K562 (cell line): ENCODE results near the gene RGS17. TPM values are rescaled to one million over a fixed set of nuclear protein-coding genes. Genes with fewer than 3 reads are reported as not detected.

Source experiments
- ATF6 ChIP-seq: sonication (generic); formaldehyde crosslinking; IDR thresholded peaks from 2 replicates; pipeline ENCODE4 v1.4.0; 2020; ENCODE audit warnings: mild to moderate bottlenecking, missing genetic modification reagents
- BRCA1 ChIP-seq, 2 experiments: fragments of 450-650 bp in 1 of 2; sonication (generic) in 1 of 2; formaldehyde crosslinking in 1 of 2; IDR thresholded peaks; 2 replicates each; pipeline versions ENCODE4 v1.5.0 to v1.6.1; 2017 to 2020; ENCODE audit warnings: mild to moderate bottlenecking in 1 of 2, missing genetic modification reagents in 1 of 2
- CGGBP1 ChIP-seq: fragments of 250-450 bp; sonication (Bioruptor Pico); IDR thresholded peaks from 2 replicates; pipeline ENCODE4 v1.9.0; 2021; ENCODE audit warnings: mild to moderate bottlenecking
- CXXC5 ChIP-seq: fragments of 250-450 bp; sonication (Bioruptor Pico); IDR thresholded peaks from 2 replicates; pipeline ENCODE4 v1.8.0; 2022; ENCODE audit warnings: inconsistent platforms, mild to moderate bottlenecking, moderate library complexity
- KAT8 ChIP-seq: fragments of 450-650 bp; IDR thresholded peaks from 2 replicates; pipeline ENCODE4 v1.6.1; 2016; ENCODE audit warnings: low read depth, mild to moderate bottlenecking
- MAX ChIP-seq: sonication (generic); formaldehyde crosslinking; IDR thresholded peaks from 2 replicates; pipeline ENCODE4 v1.9.0; 2022; ENCODE audit warnings: mild to moderate bottlenecking, missing genetic modification reagents
- NCOR1 ChIP-seq: fragments of 450-650 bp; IDR thresholded peaks from 2 replicates; pipeline ENCODE4 v1.6.1; 2016; ENCODE audit warnings: mild to moderate bottlenecking, moderate library complexity
- PCBP1 ChIP-seq: fragments of 200-400 bp; formaldehyde crosslinking; IDR thresholded peaks from 2 replicates; pipeline ENCODE4 v1.6.1; 2018; ENCODE audit warnings: mild to moderate bottlenecking, low read depth, low read length; ENCODE audit not compliant: poor library complexity, severe bottlenecking
- POLR3G ChIP-seq: IDR thresholded peaks from 2 replicates; pipeline ENCODE4 v1.6.1; 2011; ENCODE audit not compliant: insufficient read length, insufficient replicate concordance; ENCODE audit errors: extremely low read depth
- TBP ChIP-seq: optimal IDR thresholded peaks from 2 replicates; pipeline ENCODE3; 2011; ENCODE audit warnings: low read depth, low read length, improper control_type of control experiment
- TCFL5 ChIP-seq: fragments of 250-450 bp; sonication (Bioruptor Pico); conservative IDR thresholded peaks from 2 replicates; pipeline ENCODE4 v1.6.1; 2021; ENCODE audit warnings: mild to moderate bottlenecking, moderate library complexity, matching md5 sums
- TRIM28 ChIP-seq: fragments of 450-650 bp; IDR thresholded peaks from 2 replicates; pipeline ENCODE4 v1.6.1; 2017
- TSC22D4 ChIP-seq: fragments of 450-650 bp; IDR thresholded peaks from 2 replicates; pipeline ENCODE4 v1.6.1; 2016; ENCODE audit warnings: missing genetic modification characterization, missing biosample characterization, control low read depth
- ZMIZ1 ChIP-seq, 2 experiments: fragments of 150-350 bp in 1 of 2; IDR thresholded peaks; 2 replicates each; pipeline ENCODE4 v1.6.1; 2012 to 2016; ENCODE audit warnings: low read depth in 2 of 2, low read length in 2 of 2, mild to moderate bottlenecking in 1 of 2, moderate library complexity in 1 of 2
- ZNF23 ChIP-seq: fragments of 250-450 bp; sonication (Bioruptor Pico); IDR thresholded peaks from 2 replicates; pipeline ENCODE4 v1.4.0; 2020; ENCODE audit warnings: mild to moderate bottlenecking
- ZNF316 ChIP-seq: fragments of 450-650 bp; IDR thresholded peaks from 2 replicates; pipeline ENCODE4 v1.6.1; 2016
- polyA plus RNA-seq, 8 experiments: library from polyadenylated mRNA; depleted of rRNA in 4 of 8; stranded (reverse) in 5 of 8; unstranded in 3 of 8; fragments of >200 nt; fragmentation: Nextera tagmentation in 2 of 8; fragmentation: Illumina TruSeq in 1 of 8; extraction: Ambion mirVana in 2 of 8; extraction: Trizol in 1 of 8; gene quantifications; 2 replicates each; pipeline versions ENCODE4 v1.2.1 to v1.2.3, GENCODE V29; 2011 to 2014; ENCODE audit warnings: inconsistent platforms in 1 of 8, missing spikeins in 1 of 8
- total RNA-seq, 7 experiments: library from RNA; depleted of rRNA in 6 of 7; stranded (reverse); fragments of >200 nt in 6 of 7; fragmentation: Illumina TruSeq in 2 of 7; extraction: Trizol in 2 of 7; gene quantifications; 2 replicates each; pipeline versions ENCODE4 v1.2.1 to v1.2.3, GENCODE V29; 2011 to 2021; ENCODE audit warnings: low replicate concordance in 1 of 7
- TF ChIP-seq, protein P1 (sequence below): sonication (generic); IDR thresholded peaks from 2 replicates; pipeline ENCODE4 v1.6.1; 2016
- TF ChIP-seq, protein P2 (sequence below): IDR thresholded peaks from 3 replicates; pipeline ENCODE4 v1.6.1; 2011; ENCODE audit warnings: borderline replicate concordance, mild to moderate bottlenecking; ENCODE audit not compliant: insufficient read length, insufficient read depth

Gene RGS17
- total and polyA plus RNA-seq, 9 of the 15 experiments (the other 6 are each of a cell fraction or from before 2014, with no cell fraction given), result 0.01 to 0.14 (median 0.08) TPM; not detected in 6

- TF ChIP-seq, protein P1, sequence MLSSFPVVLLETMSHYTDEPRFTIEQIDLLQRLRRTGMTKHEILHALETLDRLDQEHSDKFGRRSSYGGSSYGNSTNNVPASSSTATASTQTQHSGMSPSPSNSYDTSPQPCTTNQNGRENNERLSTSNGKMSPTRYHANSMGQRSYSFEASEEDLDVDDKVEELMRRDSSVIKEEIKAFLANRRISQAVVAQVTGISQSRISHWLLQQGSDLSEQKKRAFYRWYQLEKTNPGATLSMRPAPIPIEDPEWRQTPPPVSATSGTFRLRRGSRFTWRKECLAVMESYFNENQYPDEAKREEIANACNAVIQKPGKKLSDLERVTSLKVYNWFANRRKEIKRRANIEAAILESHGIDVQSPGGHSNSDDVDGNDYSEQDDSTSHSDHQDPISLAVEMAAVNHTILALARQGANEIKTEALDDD, result no peak
- TF ChIP-seq PCBP1, result peak; percentile 30
- no peak for TF ChIP-seq CGGBP1 (CRISPR knock-in tag)
- no peak for TF ChIP-seq TRIM28
- TF ChIP-seq, protein P2, sequence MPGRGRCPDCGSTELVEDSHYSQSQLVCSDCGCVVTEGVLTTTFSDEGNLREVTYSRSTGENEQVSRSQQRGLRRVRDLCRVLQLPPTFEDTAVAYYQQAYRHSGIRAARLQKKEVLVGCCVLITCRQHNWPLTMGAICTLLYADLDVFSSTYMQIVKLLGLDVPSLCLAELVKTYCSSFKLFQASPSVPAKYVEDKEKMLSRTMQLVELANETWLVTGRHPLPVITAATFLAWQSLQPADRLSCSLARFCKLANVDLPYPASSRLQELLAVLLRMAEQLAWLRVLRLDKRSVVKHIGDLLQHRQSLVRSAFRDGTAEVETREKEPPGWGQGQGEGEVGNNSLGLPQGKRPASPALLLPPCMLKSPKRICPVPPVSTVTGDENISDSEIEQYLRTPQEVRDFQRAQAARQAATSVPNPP, result no peak
- peak; percentile 95 for TF ChIP-seq TBP
- TF ChIP-seq ATF6 (CRISPR knock-in tag), result 0 out of 2 replicates have a peak, but pooled peaks have one; percentile 22
- TF ChIP-seq MAX (CRISPR knock-in tag), result no peak
- TF ChIP-seq ZNF316, result peak; percentile 1; the same call in 1 of the 2 replicates
- no peak for TF ChIP-seq ZNF23 (CRISPR knock-in tag)
- no peak for TF ChIP-seq BRCA1 (IDR thresholded peaks at IDR 0.05)
- TF ChIP-seq BRCA1 (CRISPR knock-in tag; IDR thresholded peaks at IDR 0.05), result no peak
- TF ChIP-seq POLR3G, result no peak
- TF ChIP-seq TCFL5 (CRISPR knock-in tag), result no peak
- peak; percentile 83 for TF ChIP-seq CXXC5 (CRISPR knock-in tag)
- TF ChIP-seq KAT8, result no peak
- TF ChIP-seq ZMIZ1 (IDR thresholded peaks at IDR 0.05; ENCODE audit: low read depth in 2 of 2, low read length in 2 of 2), result no peak; a peak in 1 of 4 replicates
- peak; percentile 32; the same call in 1 of the 2 replicates for TF ChIP-seq NCOR1
- TF ChIP-seq TSC22D4 (tag), result no peak
These were observed 128.3 kb downstream of the RGS17 start, which contains the start of gene MTRF1L (continued) for GRCh38 chr6:153002613-153003365.
